Body of pancreas (tissue), 4 donors: ENCODE results near the gene CCDC73.

Source experiments
- CTCF ChIP-seq, 7 experiments: fragments of 450-650 bp in 4 of 7; fragments of 200-600 bp in 3 of 7; sonication (generic) in 3 of 7; IDR thresholded peaks; one replicate each; pipeline ENCODE4 v1.5.1; 2016 to 2019; ENCODE audit warnings: antibody characterized with exemption in 7 of 7
- POLR2A ChIP-seq, 3 donors: fragments of 450-650 bp; IDR thresholded peaks; one replicate each; pipeline ENCODE4 v1.6.1; 2016; ENCODE audit warnings: antibody characterized with exemption in 3 of 3, mild to moderate bottlenecking in 2 of 3

- TF ChIP-seq CTCF (IDR thresholded peaks at IDR 0.05) = no peak
- TF ChIP-seq POLR2A (IDR thresholded peaks at IDR 0.05) = no peak
These were observed 81.0 kb downstream of the CCDC73 start for GRCh38 chr11:32713496-32713895.
